Measurements from ENCODE around the gene BCAS3.

GRCh38 chr17:60750640-60751039 lies 73.0 kb downstream of the BCAS3 start:
- no peak for TF ChIP-seq POLR2AphosphoS5 (IDR thresholded peaks at IDR 0.05; ENCODE audit: low read depth, low read length)
- TF ChIP-seq TAF1 (IDR thresholded peaks at IDR 0.05; ENCODE audit: borderline replicate concordance, low read depth, low read length) = no peak
- TF ChIP-seq POLR2A (IDR thresholded peaks at IDR 0.05; ENCODE audit: low read depth, low read length) = no peak
